ENCODE data around the gene RAB3GAP1. TPM values are rescaled to one million over a fixed set of nuclear protein-coding genes. Genes with fewer than 3 reads are reported as not detected.

Gene RAB3GAP1
- total RNA-seq, 2 experiments from 2014 or later, result 40.2 to 63.6 TPM

DNA sequence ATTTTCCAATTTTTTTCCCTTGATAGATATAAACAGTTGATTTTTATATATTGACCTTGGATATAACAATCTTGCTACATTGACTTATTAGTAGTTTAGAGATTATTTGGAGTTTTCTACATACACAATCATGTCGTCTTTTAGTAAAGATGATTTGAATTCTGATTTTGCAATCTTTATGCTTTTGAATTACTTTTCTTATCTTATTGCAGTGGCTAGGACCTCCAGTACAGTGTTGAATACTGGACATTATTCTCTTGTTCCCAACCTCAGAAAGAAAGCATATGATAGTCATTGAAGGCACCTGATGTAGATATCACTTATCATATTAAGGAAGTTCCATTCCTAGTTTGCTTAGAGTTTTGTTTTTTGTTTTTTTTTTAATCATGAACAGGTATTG is 90.2 kb downstream of the RAB3GAP1 start:
- Histone ChIP-seq H2AFZ (ENCODE audit: low read length) (no peak overlapping the region), H3K4me2 (ENCODE audit: low read length) (no peak overlapping the region), H4K20me1 (ENCODE audit: insufficient read depth, low read length) (no peaks in the 10 kb centered on the region), H3K36me3 (ENCODE audit: insufficient read depth, low read length) (peaks cover 82% of the 10 kb centered on the region), H3K4me3 (ENCODE audit: low read depth, low read length, poor library complexity, severe bottlenecking) (no peak overlapping the region), H3K79me2 (ENCODE audit: insufficient read depth, low read depth, low read length) (no peaks in the 10 kb centered on the region), H3K4me1 (ENCODE audit: insufficient read depth, low read length, poor library complexity, severe bottlenecking) (no peaks in the 10 kb centered on the region), H3K9me2 (ENCODE audit: insufficient read depth, low read length) (no peaks in the 10 kb centered on the region), H3K9me3 (ENCODE audit: low read length) (peaks cover 24% of the 10 kb centered on the region; the same call in 1 of the 2 replicates), H3K27ac (ENCODE audit: low read depth, low read length, poor library complexity, severe bottlenecking) (no peak overlapping the region)
- BruUV-seq (replicated peaks), result no TSS peak
- POLR2A ChIA-PET, result interaction anchor here (0.6 kb wide), 1 partner anchor 468 kb away, joined by 3 read pairs; no protein-coding TSS in a partner anchor
- TF ChIP-seq, protein P1, sequence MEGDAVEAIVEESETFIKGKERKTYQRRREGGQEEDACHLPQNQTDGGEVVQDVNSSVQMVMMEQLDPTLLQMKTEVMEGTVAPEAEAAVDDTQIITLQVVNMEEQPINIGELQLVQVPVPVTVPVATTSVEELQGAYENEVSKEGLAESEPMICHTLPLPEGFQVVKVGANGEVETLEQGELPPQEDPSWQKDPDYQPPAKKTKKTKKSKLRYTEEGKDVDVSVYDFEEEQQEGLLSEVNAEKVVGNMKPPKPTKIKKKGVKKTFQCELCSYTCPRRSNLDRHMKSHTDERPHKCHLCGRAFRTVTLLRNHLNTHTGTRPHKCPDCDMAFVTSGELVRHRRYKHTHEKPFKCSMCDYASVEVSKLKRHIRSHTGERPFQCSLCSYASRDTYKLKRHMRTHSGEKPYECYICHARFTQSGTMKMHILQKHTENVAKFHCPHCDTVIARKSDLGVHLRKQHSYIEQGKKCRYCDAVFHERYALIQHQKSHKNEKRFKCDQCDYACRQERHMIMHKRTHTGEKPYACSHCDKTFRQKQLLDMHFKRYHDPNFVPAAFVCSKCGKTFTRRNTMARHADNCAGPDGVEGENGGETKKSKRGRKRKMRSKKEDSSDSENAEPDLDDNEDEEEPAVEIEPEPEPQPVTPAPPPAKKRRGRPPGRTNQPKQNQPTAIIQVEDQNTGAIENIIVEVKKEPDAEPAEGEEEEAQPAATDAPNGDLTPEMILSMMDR (conservative IDR thresholded peaks at IDR 0.05; ENCODE audit: low read length), result no peak
- no peak for TF ChIP-seq EZH2phosphoT487 (IDR thresholded peaks at IDR 0.05; ENCODE audit: borderline replicate concordance, low read depth, low read length)
- intact Hi-C loops (cut with micrococcal nuclease; ENCODE audit: unreplicated experiment), result no loop called here
- DNase-seq (ENCODE audit: low spot score), result no peak
- CTCF ChIA-PET (ENCODE audit: unreplicated experiment), result no interaction called here

DNA sequence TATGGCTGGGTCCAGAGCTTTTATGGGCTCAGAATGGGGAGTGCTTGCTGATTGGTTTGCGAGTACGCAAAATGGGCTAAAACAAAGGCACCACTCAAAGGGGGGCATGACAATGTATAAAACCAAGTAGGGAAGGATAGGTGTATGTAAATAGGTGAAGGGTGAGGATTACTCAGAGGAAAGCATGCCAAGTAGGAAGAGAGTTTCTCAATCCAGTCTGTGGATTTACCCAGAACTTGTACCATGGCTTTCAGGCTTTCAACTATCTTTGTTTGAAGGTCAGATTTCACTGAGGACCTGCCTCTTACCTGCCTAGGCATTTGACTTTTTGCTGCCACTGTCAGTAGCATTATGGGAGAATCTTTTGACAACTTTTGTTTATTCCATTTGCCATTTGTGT is 92.3 kb downstream of the RAB3GAP1 start:
- ChIA-PET CTCF (ENCODE audit: unreplicated experiment) (no interaction called here), POLR2A (no interaction called here)
- TF ChIP-seq EZH2phosphoT487 (IDR thresholded peaks at IDR 0.05; ENCODE audit: borderline replicate concordance, low read depth, low read length), result no peak
- TF ChIP-seq, protein P1 (conservative IDR thresholded peaks at IDR 0.05; ENCODE audit: low read length), result no peak
- Histone ChIP-seq H3K4me3 (ENCODE audit: low read depth, low read length, poor library complexity, severe bottlenecking) (no peak overlapping the region), H2AFZ (ENCODE audit: low read length) (no peak overlapping the region), H3K27ac (ENCODE audit: low read depth, low read length, poor library complexity, severe bottlenecking) (no peak overlapping the region), H3K79me2 (ENCODE audit: insufficient read depth, low read depth, low read length) (no peaks in the 10 kb centered on the region), H3K4me1 (ENCODE audit: insufficient read depth, low read length, poor library complexity, severe bottlenecking) (no peaks in the 10 kb centered on the region), H4K20me1 (ENCODE audit: insufficient read depth, low read length) (no peaks in the 10 kb centered on the region), H3K9me3 (ENCODE audit: low read length) (peaks cover 24% of the 10 kb centered on the region; the same call in 1 of the 2 replicates), H3K9me2 (ENCODE audit: insufficient read depth, low read length) (no peaks in the 10 kb centered on the region), H3K4me2 (ENCODE audit: low read length) (no peak overlapping the region), H3K36me3 (ENCODE audit: insufficient read depth, low read length) (peaks cover 65% of the 10 kb centered on the region)
- DNase-seq (ENCODE audit: low spot score), result no peak
- intact Hi-C loops (cut with micrococcal nuclease; ENCODE audit: unreplicated experiment), result no loop called here
- no TSS peak for BruUV-seq (replicated peaks)

DNA sequence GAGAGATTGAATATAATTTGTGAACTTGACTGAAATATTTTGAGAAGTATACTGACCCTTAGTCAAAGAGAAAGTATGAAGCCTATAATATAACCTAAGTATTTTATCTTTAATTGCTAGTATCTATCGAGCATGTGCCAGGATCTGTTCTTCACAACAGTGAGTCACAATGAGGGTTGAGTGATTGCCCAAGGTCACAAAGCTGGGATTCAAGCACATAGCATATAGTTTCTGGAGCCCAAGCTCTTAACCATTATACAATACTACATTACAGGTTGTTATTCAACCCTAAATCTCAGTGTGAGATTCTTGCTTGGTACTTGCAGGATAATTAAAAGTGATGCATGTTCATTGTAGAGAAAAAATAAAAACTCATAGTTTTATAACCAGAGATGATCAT is 97.2 kb downstream of the RAB3GAP1 start:
- no peak overlapping the region for H3K4me2 ChIP-seq (ENCODE audit: low read length)
- H3K9me3 ChIP-seq (ENCODE audit: low read length), result 0 out of 2 replicates have a peak, but pooled peaks cover 6% of the 10 kb centered on the region
- POLR2A ChIA-PET, result interaction anchor here (0.6 to 1.6 kb wide), 2 partner anchors 17 to 525 kb away, joined by 3 read pairs; no protein-coding TSS in a partner anchor
- TF ChIP-seq EZH2phosphoT487 (IDR thresholded peaks at IDR 0.05; ENCODE audit: borderline replicate concordance, low read depth, low read length), result no peak
- TF ChIP-seq, protein P1 (conservative IDR thresholded peaks at IDR 0.05; ENCODE audit: low read length), result no peak
- DNase-seq (ENCODE audit: low spot score), result no peak
- no peaks in the 10 kb centered on the region for H3K9me2 ChIP-seq (ENCODE audit: insufficient read depth, low read length)
- no peak overlapping the region for H2AFZ ChIP-seq (ENCODE audit: low read length)
- H3K79me2 ChIP-seq (ENCODE audit: insufficient read depth, low read depth, low read length), result no peaks in the 10 kb centered on the region
- H3K4me3 ChIP-seq (ENCODE audit: low read depth, low read length, poor library complexity, severe bottlenecking), result no peak overlapping the region
- H3K36me3 ChIP-seq (ENCODE audit: insufficient read depth, low read length), result peaks cover 69% of the 10 kb centered on the region
- no TSS peak for BruUV-seq (replicated peaks)
- no peaks in the 10 kb centered on the region for H4K20me1 ChIP-seq (ENCODE audit: insufficient read depth, low read length)
- intact Hi-C loops (cut with micrococcal nuclease; ENCODE audit: unreplicated experiment), result no loop called here
- H3K4me1 ChIP-seq (ENCODE audit: insufficient read depth, low read length, poor library complexity, severe bottlenecking), result no peaks in the 10 kb centered on the region
- H3K27ac ChIP-seq (ENCODE audit: low read depth, low read length, poor library complexity, severe bottlenecking), result no peak overlapping the region
- CTCF ChIA-PET (ENCODE audit: unreplicated experiment), result no interaction called here
